Lower leg skin (tissue), 4 donors: Measurements from ENCODE around the gene IZUMO1. TPM values are rescaled to one million over a fixed set of nuclear protein-coding genes. Genes with fewer than 3 reads are reported as not detected.

Source experiments
- DNase-seq, 2 donors: peaks; one replicate each; pipeline ENCODE4 v3.0.0-alpha.2; 2019; ENCODE audit warnings: low spot score in 2 of 2
- H3K4me3 ChIP-seq: fragments of 200-600 bp; sonication (generic); 2 replicates; pipeline ENCODE4 v1.5.1; 2017; ENCODE audit warnings: mild to moderate bottlenecking, low read depth; ENCODE audit not compliant: poor library complexity, severe bottlenecking
- POLR2A ChIP-seq, 2 donors: fragments of 450-650 bp; IDR thresholded peaks; one replicate each; pipeline ENCODE4 v1.6.1; 2016 to 2017; ENCODE audit warnings: antibody characterized with exemption in 2 of 2, mild to moderate bottlenecking in 1 of 2, moderate library complexity in 1 of 2
- WGBS, 2 donors: methylation state at CpG; one replicate each; pipeline ENCODE4 v1.1.5; 2018; 5-methylcytosine and 5-hydroxymethylcytosine counted together
- intact Hi-C: fragments of 100-400 bp; cut with DNase I; formaldehyde crosslinking; loops from one replicate; pipeline ENCODE4 v1.15.0; 2023; ENCODE audit warnings: low total_unique reads
- total RNA-seq, 4 donors: library from RNA; depleted of rRNA; stranded (reverse); fragments of >200 nt; gene quantifications; one replicate each; pipeline ENCODE4 v1.1.0, GENCODE V29; 2016
- TF ChIP-seq, protein P1 (sequence below), 3 donors: fragments of 450-650 bp; IDR thresholded peaks; one replicate each; pipeline ENCODE4 v1.5.1; 2016; ENCODE audit warnings: antibody characterized with exemption in 3 of 3, mild to moderate bottlenecking in 3 of 3, moderate library complexity in 2 of 3

Gene IZUMO1
- total RNA-seq, 4 donors from 2014 or later = not detected

DNA sequence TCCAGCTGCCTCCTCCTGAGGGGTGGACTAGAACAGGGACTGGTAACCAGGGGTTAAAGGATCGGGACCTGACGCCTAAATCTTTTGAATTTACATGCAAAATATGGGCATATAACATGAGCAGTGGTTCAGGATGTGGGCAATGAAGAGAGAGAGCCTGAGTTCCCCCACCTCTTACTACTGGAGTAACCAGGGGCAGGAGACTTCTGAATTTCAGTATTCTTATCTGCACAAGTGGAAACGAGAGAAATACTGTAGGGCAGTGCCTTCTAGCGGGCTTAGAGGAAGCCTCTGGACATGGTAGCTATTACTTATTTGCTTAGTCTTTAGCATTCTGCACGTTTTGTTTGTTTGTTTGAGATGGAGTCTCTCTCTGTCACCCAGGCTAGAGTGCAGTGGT, 37.8 kb upstream of the IZUMO1 start:
- 69 to 73% methylated on average over 5 of the region's 5 CpGs for WGBS, 2 donors
- DNase-seq = no peak
- intact Hi-C loops = loop anchor here (10.0 kb wide), 1 partner anchor 140 kb away; the partner anchor contains the start of gene CA11

DNA sequence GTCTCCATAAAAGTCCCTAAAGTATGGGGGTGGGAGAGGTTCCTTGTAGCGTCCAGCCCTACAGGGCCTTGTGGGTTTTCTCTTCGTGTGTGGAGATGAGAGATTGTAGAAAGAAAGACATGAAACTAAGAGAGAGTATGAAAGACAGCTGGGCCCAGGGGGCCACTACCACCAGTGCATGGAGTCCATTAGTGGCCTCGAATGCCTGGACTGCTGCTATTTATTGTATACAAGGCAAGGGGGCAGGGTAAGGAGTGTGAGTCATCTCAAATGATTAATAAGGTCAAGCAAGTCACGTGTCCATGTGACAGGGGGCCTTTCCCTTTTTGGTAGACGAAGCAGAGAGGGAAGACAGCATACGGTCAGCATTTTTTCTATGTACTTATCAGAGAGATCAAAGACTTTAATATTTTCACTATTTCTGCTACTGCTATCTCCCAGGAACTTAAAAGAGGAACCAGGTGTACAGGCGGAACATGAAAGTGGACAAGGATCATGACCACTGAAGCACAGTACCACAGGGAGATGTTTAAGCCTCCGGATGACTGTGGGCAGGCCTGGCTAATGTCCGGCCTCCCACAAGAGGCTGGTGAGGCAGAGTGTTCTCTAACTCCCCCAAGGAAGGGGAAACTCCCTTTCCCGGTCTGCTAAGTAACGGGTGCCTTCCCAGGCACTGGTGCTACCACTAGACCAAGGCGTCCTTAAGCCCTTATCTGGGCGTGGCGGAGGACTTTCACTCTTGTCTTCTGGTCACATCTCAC, 34.1 kb upstream of the IZUMO1 start:
- WGBS, 2 donors = 58 to 61% methylated on average over 14 of the region's 14 CpGs
- intact Hi-C loops = loop anchor here (10.0 kb wide), 1 partner anchor 136 kb away; the partner anchor contains the start of gene CA11
- TF ChIP-seq, protein P1, sequence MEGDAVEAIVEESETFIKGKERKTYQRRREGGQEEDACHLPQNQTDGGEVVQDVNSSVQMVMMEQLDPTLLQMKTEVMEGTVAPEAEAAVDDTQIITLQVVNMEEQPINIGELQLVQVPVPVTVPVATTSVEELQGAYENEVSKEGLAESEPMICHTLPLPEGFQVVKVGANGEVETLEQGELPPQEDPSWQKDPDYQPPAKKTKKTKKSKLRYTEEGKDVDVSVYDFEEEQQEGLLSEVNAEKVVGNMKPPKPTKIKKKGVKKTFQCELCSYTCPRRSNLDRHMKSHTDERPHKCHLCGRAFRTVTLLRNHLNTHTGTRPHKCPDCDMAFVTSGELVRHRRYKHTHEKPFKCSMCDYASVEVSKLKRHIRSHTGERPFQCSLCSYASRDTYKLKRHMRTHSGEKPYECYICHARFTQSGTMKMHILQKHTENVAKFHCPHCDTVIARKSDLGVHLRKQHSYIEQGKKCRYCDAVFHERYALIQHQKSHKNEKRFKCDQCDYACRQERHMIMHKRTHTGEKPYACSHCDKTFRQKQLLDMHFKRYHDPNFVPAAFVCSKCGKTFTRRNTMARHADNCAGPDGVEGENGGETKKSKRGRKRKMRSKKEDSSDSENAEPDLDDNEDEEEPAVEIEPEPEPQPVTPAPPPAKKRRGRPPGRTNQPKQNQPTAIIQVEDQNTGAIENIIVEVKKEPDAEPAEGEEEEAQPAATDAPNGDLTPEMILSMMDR (IDR thresholded peaks at IDR 0.05) = no peak
- no peak for TF ChIP-seq POLR2A (IDR thresholded peaks at IDR 0.05)
- no peak overlapping the region for H3K4me3 ChIP-seq
- DNase-seq = peak in 1 of 2 donors; percentile 40

More for the DNA sequence above, 37.8 kb upstream of the IZUMO1 start:
- H3K4me3 ChIP-seq = no peak overlapping the region
- no peak for TF ChIP-seq POLR2A (IDR thresholded peaks at IDR 0.05)
- TF ChIP-seq, protein P1 (IDR thresholded peaks at IDR 0.05) = no peak

DNA sequence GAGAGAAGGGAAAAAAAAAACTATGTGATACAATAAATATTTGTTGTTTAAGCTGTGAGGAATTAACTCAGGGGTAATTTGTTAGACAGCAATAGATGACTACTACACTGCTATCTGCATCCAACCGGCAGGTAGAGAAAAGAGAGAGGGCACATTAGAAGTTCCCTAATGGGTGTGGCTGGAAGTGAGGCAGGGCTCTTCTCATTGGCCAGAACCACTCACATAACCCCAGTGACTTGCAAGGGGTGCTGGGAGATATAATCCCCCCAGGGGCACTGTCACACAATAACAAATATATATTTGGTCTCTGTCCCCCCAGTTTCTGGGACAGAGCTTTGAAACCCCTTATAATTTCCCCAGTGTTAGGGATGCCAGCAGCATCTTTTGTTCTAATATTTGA, 32.9 kb upstream of the IZUMO1 start:
- DNase-seq = no peak
- TF ChIP-seq, protein P1 (IDR thresholded peaks at IDR 0.05) = no peak
- TF ChIP-seq POLR2A (IDR thresholded peaks at IDR 0.05) = no peak
- WGBS, 2 donors = 45 to 59% methylated on average over 1 of the region's 1 CpG
- intact Hi-C loops = loop anchor here (10.0 kb wide), 1 partner anchor 135 kb away; the partner anchor contains the start of gene CA11
- H3K4me3 ChIP-seq = no peak overlapping the region

DNA sequence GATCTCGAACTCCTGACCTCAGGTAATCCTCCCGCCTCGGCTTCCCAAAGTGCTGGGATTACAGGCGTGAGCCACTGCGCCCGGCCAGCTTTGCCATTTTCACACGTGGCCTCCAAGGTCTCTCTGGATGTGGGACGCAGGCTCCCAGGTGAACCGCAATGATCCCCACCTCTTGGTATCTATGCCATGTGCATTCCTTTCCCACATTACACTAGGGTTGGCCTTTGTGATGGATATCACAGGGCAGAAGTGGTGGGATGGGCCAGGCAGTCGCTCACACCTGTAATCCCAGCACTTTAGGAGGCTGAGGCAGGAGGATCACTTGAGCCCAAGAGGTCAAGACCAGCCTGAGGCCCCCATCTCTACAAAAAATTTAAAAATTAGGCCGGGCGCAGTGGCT, 31.0 kb upstream of the IZUMO1 start:
- DNase-seq = no peak
- no peak overlapping the region for H3K4me3 ChIP-seq
- no peak for TF ChIP-seq POLR2A (IDR thresholded peaks at IDR 0.05)
- TF ChIP-seq, protein P1 (IDR thresholded peaks at IDR 0.05) = no peak
- WGBS, 2 donors = 90 to 94% methylated on average over 12 of the region's 12 CpGs
- intact Hi-C loops = no loop called here

DNA sequence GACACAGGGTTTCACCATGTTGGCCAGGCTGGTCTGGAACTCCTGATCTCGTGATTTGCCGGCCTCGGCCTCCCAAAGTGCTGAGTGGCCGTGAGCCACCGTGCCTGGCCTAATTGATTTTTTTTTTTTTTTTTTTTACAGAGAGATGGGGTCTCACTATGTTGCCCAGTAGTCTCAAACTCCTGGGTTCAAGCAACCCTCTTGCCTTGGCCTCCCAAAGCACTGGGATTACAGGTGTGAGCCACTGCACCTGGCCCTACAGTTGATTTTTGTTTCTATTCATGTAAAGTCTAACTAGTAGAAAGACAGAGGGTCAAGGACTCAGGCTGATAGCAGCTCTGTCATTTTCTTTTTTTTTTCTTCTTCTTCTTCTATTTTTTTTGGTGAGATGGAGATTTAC, 30.4 kb upstream of the IZUMO1 start:
- no peak overlapping the region for H3K4me3 ChIP-seq
- DNase-seq = no peak
- 95% methylated on average over 5 of the region's 5 CpGs for WGBS, 2 donors
- intact Hi-C loops = no loop called here
- TF ChIP-seq, protein P1 (IDR thresholded peaks at IDR 0.05) = no peak
- TF ChIP-seq POLR2A (IDR thresholded peaks at IDR 0.05) = no peak
